HEK293T (cell line): ENCODE results near the gene MSLN.

Experiments
- ARNT ChIP-seq: fragments of 450-650 bp; IDR thresholded peaks from 2 replicates; pipeline ENCODE4 v1.6.1; 2017; ENCODE audit warnings: mild to moderate bottlenecking
- BHLHE40 ChIP-seq: fragments of 450-650 bp; IDR thresholded peaks from 2 replicates; pipeline ENCODE4 v1.6.1; 2016; ENCODE audit warnings: mild to moderate bottlenecking, moderate library complexity, borderline replicate concordance
- CTBP1 ChIP-seq: fragments of 450-650 bp; IDR thresholded peaks from 2 replicates; pipeline ENCODE4 v1.6.1; 2016; ENCODE audit warnings: borderline replicate concordance
- ELF4 ChIP-seq: fragments of 450-650 bp; IDR thresholded peaks from 2 replicates; pipeline ENCODE4 v1.6.1; 2017; ENCODE audit warnings: antibody characterized with exemption
- FOXK2 ChIP-seq: fragments of 450-650 bp; IDR thresholded peaks from 2 replicates; pipeline ENCODE4 v1.6.1; 2016; ENCODE audit warnings: mild to moderate bottlenecking
- L3MBTL2 ChIP-seq: fragments of 450-650 bp; conservative IDR thresholded peaks from 2 replicates; pipeline ENCODE4 v1.6.1; 2016; ENCODE audit warnings: mild to moderate bottlenecking
- LEF1 ChIP-seq: fragments of 450-650 bp; IDR thresholded peaks from 2 replicates; pipeline ENCODE4 v1.6.1; 2017; ENCODE audit warnings: mild to moderate bottlenecking, borderline replicate concordance
- NFRKB ChIP-seq: fragments of 450-650 bp; IDR thresholded peaks from 2 replicates; pipeline ENCODE4 v1.6.1; 2016; ENCODE audit warnings: mild to moderate bottlenecking, moderate library complexity
- SP1 ChIP-seq: fragments of 450-650 bp; IDR thresholded peaks from 2 replicates; pipeline ENCODE4 v1.6.1; 2017
- SUZ12 ChIP-seq: fragments of 450-650 bp; IDR thresholded peaks from 2 replicates; pipeline ENCODE4 v1.6.1; 2016; ENCODE audit warnings: mild to moderate bottlenecking
- TARDBP ChIP-seq: fragments of 450-650 bp; IDR thresholded peaks from 2 replicates; pipeline ENCODE4 v1.6.1; 2016
- ZNF384 ChIP-seq: fragments of 450-650 bp; IDR thresholded peaks from 2 replicates; pipeline ENCODE4 v1.6.1; 2016

DNA sequence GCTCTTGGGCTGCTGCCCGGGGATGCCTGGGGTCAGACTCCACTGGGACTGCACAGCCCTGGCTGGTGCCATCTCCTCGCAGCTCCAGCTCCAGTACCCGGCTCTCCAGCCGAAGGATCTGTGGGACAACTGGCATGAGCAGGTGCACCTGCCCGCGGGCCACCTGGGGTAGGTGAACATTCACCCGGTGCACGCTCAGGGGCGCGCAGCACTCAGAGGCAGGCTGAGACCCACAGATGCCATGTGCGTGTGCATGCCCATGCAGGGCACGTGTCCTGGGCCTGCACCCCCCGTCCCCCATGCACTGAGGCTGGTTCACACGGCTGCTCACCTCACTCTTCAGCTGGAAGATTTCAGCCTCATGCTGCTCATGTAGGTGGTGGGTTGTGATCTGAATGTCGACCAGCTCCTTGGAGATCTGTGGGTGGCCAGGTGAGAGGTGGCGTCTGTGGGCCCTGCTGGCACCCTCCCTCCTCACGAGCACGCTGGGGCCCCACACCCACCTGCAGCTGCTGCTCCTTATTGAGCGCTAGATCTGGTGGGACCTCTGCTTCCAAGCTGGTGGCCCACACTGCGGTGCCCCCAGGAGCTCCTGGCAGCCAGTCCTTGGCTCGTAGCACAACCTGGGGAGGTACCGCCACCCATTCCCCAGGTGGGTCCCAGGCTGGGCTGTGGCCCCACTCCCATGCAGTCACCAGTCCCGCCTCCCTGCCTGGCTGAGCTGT is 34.9 kb upstream of the MSLN start:
- TF ChIP-seq NFRKB = no peak
- TF ChIP-seq SUZ12 = no peak
- no peak for TF ChIP-seq TARDBP
- TF ChIP-seq ELF4 = no peak
- no peak for TF ChIP-seq SP1
- TF ChIP-seq ARNT = no peak
- TF ChIP-seq FOXK2 = no peak
- TF ChIP-seq CTBP1 = no peak
- TF ChIP-seq ZNF384 = no peak
- no peak for TF ChIP-seq LEF1
- TF ChIP-seq BHLHE40 = no peak
- no peak for TF ChIP-seq L3MBTL2
